ENCODE results near the gene CEP295NL.

- TF ChIP-seq EZH2 (optimal IDR thresholded peaks at IDR 0.05; ENCODE audit: low read depth, low read length) (no peak), CTCF (IDR thresholded peaks at IDR 0.05; ENCODE audit: low read length) (no peak), EZH2phosphoT487 (IDR thresholded peaks at IDR 0.05; ENCODE audit: low read length) (no peak)
Measured at GRCh38 chr17:78944956-78945355, 42.0 kb upstream of the CEP295NL start.

Measured in MM.1S (cell line).